HG03575 (cell line): ENCODE measurements around the gene SEMA3A.
"Not testable (repeated sequence)": the region's sequence is repeated elsewhere in the genome, so short reads cannot be mapped to it uniquely, and the experiment has no call there.

Source experiments
- ATAC-seq: cut with Tn5 transposase; IDR thresholded peaks from one replicate; pipeline ENCODE4 v1.9.1; 2021; ENCODE audit not compliant: unreplicated experiment, insufficient number of reproducible peaks, low FRiP score; ENCODE audit errors: extremely low read depth

Gene SEMA3A

GRCh38 chr7:84162125-84162524 is 32.5 kb downstream of the SEMA3A start:
- ATAC-seq: no peak

DNA sequence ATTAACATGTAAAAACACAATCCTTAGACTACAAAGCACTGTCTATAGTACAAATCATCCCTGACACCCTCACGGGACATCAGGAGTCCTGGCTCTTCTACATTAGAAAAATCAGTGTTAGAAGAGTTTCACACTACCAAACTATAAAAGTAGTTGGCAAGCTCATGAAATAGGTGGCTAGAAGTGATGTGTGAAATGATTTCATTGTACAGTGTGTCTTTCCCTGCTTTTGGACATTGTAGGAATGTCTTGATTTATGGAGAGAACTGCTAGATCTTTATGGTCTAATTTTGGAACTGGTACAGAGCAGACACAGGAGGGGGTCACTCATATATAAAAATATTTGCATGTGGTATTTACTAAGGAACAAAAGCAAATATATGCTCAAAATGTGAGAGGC is 33.2 kb downstream of the SEMA3A start:
- ATAC-seq: no peak

- no peak for ATAC-seq
Observed at GRCh38 chr7:84159435-84159834, 35.2 kb downstream of the SEMA3A start.

DNA sequence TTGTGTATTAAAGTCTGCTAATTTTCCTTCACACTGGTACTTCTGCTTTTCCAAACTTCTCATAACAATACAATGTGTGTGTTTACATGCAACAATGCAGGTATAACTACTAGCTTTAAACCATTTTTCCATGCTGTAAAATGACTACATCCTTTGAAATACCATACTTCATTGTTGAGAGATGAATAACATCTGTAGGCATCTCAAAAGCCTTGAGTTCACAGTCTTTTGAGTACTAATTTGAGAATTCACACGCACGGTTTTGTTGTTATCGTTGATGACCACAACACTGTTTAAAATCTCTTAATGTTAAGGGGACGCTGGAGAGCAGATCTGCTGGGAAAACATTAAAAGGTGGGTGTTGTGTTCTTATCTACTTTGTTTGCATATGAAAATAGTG is 37.4 kb downstream of the SEMA3A start:
- ATAC-seq: no peak

DNA sequence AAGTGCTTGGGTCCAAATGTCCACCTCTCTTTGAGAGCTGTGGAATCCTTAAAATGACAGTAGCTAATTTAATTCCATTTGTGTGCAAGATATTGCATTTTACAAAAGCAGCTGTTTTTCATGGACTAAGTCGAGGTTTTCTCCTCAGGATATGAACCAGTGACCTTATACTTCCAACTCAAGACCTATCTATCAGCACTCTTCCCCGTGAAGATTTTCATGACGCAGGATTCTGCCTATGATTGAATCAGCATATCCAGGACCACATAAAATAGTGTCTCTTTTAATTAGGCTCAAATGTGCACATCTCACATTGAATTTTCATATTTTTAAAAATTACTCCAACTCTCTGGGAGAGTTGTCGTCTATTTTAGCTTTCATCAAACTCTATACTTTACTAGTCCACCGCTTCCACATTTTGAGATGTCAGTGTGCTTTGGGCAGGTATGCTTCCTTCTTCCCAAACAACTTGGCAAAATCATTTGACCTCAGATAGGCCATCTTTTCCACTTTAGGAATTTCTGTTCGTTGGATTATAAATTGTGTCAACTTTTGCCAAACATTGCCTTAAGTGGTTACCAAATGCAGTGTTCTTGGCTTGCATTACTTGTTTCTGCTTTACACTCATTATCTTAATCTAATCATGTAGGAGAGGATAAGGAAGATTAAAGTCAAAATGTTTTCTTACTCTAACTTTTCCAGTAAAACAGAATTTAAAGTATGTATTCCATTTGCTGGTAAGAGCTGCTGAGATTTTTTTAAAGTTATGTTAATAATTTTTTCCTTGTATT is 39.4 kb downstream of the SEMA3A start:
- no peak for ATAC-seq

GRCh38 chr7:84152995-84153394 is 41.6 kb downstream of the SEMA3A start:
- ATAC-seq: no peak

GRCh38 chr7:84150370-84150769 is 44.2 kb downstream of the SEMA3A start:
- ATAC-seq: not testable (repeated sequence)

DNA sequence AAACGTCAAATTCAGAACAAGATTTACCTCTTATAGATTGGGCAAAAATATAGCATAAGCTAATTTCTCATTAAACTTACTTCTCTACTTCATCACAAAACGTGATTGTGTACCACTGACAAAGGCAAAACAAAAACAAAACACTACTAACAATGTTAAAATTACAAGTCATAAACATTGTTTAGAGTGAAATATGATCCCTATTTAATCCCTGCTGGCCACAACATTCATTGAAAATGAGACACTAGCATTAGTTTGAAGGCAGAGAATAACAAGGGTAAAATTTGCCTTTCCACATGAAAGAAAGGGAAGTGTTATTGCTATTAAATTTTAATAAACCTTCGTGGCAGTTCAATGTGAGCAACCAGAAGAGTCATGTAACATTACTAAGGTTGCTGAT is 45.0 kb downstream of the SEMA3A start:
- ATAC-seq: no peak

- no peak for ATAC-seq
Observed at GRCh38 chr7:84145892-84146291, 48.7 kb downstream of the SEMA3A start.

DNA sequence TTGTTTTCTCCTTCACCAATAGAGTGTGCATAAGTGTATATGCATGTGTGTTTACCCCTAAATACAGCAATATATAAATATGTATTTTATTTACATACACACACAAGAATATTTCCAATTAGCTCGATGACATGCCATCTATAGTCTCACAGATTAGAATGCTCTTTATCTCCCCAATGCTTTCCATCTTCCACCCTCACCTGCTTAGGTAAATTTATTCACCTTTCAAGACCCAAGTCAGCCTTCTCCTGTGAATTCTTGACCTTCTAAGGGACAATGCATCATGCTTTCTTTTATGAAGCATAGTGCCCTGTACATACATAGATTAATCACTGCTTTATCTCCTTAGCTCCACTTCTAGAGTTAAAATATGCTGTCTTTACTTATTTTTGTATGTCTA is 49.7 kb downstream of the SEMA3A start:
- ATAC-seq: no peak

DNA sequence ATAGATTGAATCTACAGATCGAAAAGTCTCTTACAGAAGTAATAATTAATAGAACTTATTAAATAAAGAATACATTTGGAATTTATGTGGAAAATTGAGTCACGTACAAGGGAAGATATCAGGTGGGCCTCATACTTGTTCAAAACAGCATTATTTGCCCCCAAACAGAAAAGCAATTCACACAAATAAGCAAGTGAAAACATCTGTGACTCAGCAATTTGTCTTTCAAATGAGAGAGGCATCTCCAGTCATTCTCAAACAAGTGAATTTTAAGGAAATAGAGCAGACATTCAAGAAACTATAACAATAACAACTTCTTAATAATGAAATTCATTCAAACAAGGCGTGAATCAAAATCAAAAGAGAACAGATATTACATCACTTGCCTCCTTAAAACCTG is 50.1 kb downstream of the SEMA3A start:
- no peak for ATAC-seq

- ATAC-seq: no peak
Observed at GRCh38 chr7:84142726-84143125, 51.9 kb downstream of the SEMA3A start.

- no peak for ATAC-seq
Observed at GRCh38 chr7:84139986-84140729, 54.4 kb downstream of the SEMA3A start.

DNA sequence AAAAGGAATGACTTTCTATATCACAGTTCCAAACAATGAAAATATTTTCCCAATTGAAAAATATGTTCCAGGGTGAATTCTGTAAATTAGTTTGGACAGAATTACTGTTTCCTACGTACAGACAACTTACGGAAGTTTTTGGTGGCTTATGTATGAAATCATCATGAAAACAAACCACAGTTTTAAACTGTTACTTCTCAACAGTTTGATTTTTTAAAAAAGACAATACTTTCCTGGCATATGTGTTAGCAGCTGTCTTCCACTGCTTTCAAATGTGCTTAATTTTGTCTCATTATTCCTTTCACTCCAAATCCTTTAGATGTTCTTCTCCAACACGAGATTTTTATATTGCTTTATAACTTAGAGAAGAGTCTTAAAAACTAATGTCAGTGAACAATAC is 56.2 kb downstream of the SEMA3A start:
- ATAC-seq: no peak

DNA sequence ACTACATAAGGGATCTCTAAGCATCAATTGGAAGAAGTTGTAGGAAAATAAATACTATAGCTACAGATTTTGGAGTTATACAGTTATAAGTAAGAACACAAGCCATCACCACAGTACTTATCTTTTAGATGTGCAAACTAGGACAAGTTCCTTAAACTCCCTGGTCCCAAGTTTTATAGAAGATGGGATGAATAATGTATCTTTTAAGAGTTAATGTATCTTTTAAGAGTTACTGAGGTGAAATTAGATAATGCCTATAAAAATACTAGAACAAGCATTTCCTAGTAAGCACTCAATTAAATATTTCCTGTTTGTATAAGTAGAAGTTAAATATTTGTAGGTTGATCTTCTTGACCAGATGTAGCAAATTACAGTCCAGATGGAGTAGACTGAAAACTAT is 56.8 kb downstream of the SEMA3A start:
- no peak for ATAC-seq

DNA sequence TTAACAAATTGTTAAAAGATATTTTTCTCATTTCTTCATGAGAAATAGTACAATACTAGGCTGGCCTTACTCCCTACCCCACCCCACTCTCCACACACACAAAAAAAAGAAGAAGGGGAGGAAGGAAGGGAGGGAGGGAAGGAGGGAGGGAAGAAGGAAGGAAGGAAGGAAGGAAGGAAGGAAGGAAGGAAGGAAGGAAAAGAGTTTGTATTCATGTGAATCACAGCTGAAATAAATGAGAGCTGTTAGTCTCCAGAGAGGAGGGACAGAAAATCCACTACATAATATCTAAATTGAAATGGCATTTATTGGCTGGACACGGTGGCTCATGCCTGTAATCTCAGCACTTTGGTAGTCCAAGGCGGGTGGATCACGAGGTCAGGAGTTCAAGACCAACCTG is 57.8 kb downstream of the SEMA3A start:
- ATAC-seq: no peak

DNA sequence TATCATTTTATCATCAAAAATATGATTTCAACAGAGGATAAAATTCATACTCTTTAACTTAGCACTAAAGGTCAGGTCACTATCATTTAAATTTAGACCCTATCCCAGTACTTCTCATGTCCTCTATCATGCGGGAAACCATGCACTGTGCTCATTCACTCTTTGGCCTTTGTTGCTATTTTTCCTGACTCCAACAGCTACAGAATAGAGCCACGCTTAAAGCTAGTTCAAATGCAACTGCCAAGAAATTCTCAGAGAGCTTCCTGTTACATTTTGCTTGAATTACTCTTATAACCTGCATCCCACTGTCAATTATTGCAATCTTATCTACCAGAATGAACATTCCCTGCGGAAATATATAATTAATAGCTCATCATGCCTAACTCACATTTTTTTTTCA is 58.3 kb downstream of the SEMA3A start:
- no peak for ATAC-seq

DNA sequence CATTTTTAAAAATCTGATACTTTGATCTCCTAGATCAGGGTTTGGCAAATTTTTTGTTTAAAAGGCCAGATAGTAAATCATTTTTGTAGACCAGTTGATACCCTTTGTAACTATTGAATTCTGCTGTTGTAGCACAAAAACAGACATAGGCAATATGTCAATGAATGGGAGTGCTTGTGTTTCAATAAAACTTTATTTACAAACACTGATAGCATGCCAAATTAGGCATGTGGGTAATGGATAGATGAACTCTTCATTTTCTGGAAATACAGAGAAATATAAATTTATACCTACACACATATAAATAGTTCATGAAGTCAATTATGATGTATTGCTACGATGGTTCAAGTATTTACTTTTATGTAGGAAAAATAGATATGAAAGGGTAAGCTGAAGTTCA is 60.4 kb downstream of the SEMA3A start:
- no peak for ATAC-seq

- no peak for ATAC-seq
Observed at GRCh38 chr7:84125654-84126053, 68.9 kb downstream of the SEMA3A start.

DNA sequence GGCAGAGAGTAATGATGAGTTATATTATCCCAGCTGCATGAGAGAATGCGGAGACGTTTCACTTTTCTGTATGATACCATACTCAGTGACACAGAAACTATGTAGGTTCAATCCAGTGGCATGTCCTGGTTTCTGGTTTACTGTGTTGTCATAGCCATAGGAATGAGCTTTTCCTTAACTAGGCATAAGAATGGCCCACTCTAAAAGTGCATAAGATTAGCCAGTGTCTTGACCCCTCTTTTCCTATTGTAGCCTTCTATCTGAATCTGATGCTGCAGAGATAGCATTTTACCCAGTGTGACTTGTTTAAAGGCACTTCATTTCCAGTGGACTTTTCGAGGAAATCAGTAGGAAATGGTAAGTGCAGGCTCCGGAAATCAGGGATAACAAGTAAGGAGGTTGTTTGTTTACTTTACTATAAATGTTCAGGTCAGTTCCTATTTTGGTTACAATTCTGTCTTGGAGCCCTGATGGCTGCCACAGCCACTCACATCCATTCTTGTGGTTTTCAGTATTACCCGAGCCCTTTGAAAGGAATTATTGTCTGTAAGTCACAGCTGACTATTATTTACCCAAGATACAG is 70.5 kb downstream of the SEMA3A start:
- ATAC-seq: no peak
